SK-N-SH (cell line): Measurements from ENCODE around the gene POP5. TPM values are rescaled to one million over a fixed set of nuclear protein-coding genes. Genes with fewer than 3 reads are reported as not detected.
A peak's percentile ranks its signal among the peaks of the same experiment; 100 is the strongest.

Experiments
- CTCF ChIA-PET: fragments of 300-600, 350-600 bp; formaldehyde crosslinking; extraction: SDS; loops from one replicate; lab custom pipeline; 2021; lab: Yijun Ruan, JAX
- POLR2A ChIA-PET: fragments of 350-600 bp; sonication (Branson Sonifier 250); formaldehyde crosslinking; extraction: SDS; loops from one replicate; lab custom pipeline; 2020; ENCODE audit warnings: antibody characterized with exemption, inconsistent platforms; lab: Yijun Ruan, JAX
- DNase-seq: peaks from one replicate; pipeline ENCODE4 v3.0.0; 2012
- H2AFZ ChIP-seq: fragments of 200-600 bp; sonication (generic); 2 replicates; pipeline ENCODE4 v1.8.1; 2016; ENCODE audit warnings: antibody characterized with exemption, mild to moderate bottlenecking, low read depth
- H3F3A ChIP-seq: fragments of 200-600 bp; sonication (generic); replicated peaks from 2 replicates; pipeline ENCODE3; 2016; ENCODE audit warnings: antibody characterized with exemption, mild to moderate bottlenecking; ENCODE audit not compliant: insufficient read depth
- H3K27ac ChIP-seq, 2 experiments: fragments of 200-500 bp in 1 of 2; fragments of 200-600 bp in 1 of 2; sonication (Bioruptor generic) in 1 of 2; sonication (generic), shearing (Covaris generic) in 1 of 2; 2 replicates each; pipeline versions ENCODE4 v1.5.1 to v1.6.1; 2014 to 2016; ENCODE audit warnings: low read depth in 2 of 2, inconsistent platforms in 1 of 2, low read length in 1 of 2, mild to moderate bottlenecking in 1 of 2, mixed read lengths in 1 of 2
- H3K27me3 ChIP-seq: fragments of 200-600 bp; sonication (generic), shearing (Covaris generic); 2 replicates; pipeline ENCODE4 v1.6.1; 2016; ENCODE audit warnings: mixed run types; ENCODE audit not compliant: insufficient read depth
- H3K36me3 ChIP-seq, 2 experiments: fragments of 200-500 bp in 1 of 2; fragments of 200-600 bp in 1 of 2; sonication (Bioruptor generic) in 1 of 2; sonication (generic) in 1 of 2; replicated peaks in 1 of 2; 2 replicates each; pipeline versions ENCODE3 to v1.5.1; 2014 to 2016; ENCODE audit warnings: low read length in 1 of 2, mild to moderate bottlenecking in 1 of 2; ENCODE audit not compliant: insufficient read depth in 2 of 2, control insufficient read depth in 1 of 2
- H3K4me1 ChIP-seq, 2 experiments: fragments of 200-500 bp in 1 of 2; fragments of 200-600 bp in 1 of 2; sonication (Bioruptor generic) in 1 of 2; sonication (generic), shearing (Covaris generic) in 1 of 2; 2 replicates each; pipeline versions ENCODE4 v1.5.1 to v1.6.1; 2014 to 2016; ENCODE audit warnings: low read depth in 1 of 2, low read length in 1 of 2, mixed run types in 1 of 2; ENCODE audit not compliant: insufficient read depth in 2 of 2, control insufficient read depth in 1 of 2
- H3K4me2 ChIP-seq: fragments of 200-600 bp; sonication (generic), shearing (Covaris generic); 2 replicates; pipeline ENCODE4 v1.6.1; 2017; ENCODE audit warnings: mixed run types
- H3K4me3 ChIP-seq, 2 experiments: fragments of 200-500 bp in 1 of 2; fragments of 200-600 bp in 1 of 2; sonication (Bioruptor generic) in 1 of 2; sonication (generic), shearing (Covaris generic) in 1 of 2; 2 replicates each; pipeline versions ENCODE4 v1.5.1 to v1.8.1; 2014 to 2016; ENCODE audit warnings: low read depth in 2 of 2, inconsistent platforms in 1 of 2, low read length in 1 of 2, mild to moderate bottlenecking in 1 of 2, mixed read lengths in 1 of 2, moderate library complexity in 1 of 2
- H3K79me2 ChIP-seq: fragments of 200-600 bp; sonication (generic); 2 replicates; pipeline ENCODE4 v1.8.1; 2017; ENCODE audit warnings: mild to moderate bottlenecking; ENCODE audit not compliant: insufficient read depth
- H3K9ac ChIP-seq: fragments of 200-600 bp; sonication (generic); 2 replicates; pipeline ENCODE4 v1.6.1; 2017; ENCODE audit warnings: mixed run types
- H3K9me2 ChIP-seq: fragments of 200-600 bp; sonication (generic); 2 replicates; pipeline ENCODE4 v1.6.1; 2017; ENCODE audit warnings: mixed run types
- H3K9me3 ChIP-seq: fragments of 200-600 bp; sonication (generic); 2 replicates; pipeline ENCODE4 v1.6.1; 2017; ENCODE audit warnings: mixed run types, mild to moderate bottlenecking, moderate library complexity
- H4K20me1 ChIP-seq: fragments of 200-600 bp; sonication (generic); 2 replicates; pipeline ENCODE4 v1.6.1; 2017; ENCODE audit warnings: mild to moderate bottlenecking, mixed run types; ENCODE audit not compliant: insufficient read depth
- FOSL2 ChIP-seq: IDR thresholded peaks from 2 replicates; pipeline ENCODE4 v1.4.0; 2012; ENCODE audit warnings: low read depth, mild to moderate bottlenecking, moderate library complexity, borderline replicate concordance
- GATA2 ChIP-seq: sonication (generic); formaldehyde crosslinking; IDR thresholded peaks from 2 replicates; pipeline ENCODE4 v1.5.0; 2020; ENCODE audit warnings: mild to moderate bottlenecking, missing genetic modification reagents
- MEF2A ChIP-seq: IDR thresholded peaks from 2 replicates; pipeline ENCODE4 v1.4.0; 2012; ENCODE audit warnings: low read depth, borderline replicate concordance
- MXI1 ChIP-seq: IDR thresholded peaks from 2 replicates; pipeline ENCODE4 v1.6.1; 2012; ENCODE audit warnings: mild to moderate bottlenecking, low read depth, low read length, improper control_type of control experiment
- NRF1 ChIP-seq: IDR thresholded peaks from 2 replicates; pipeline ENCODE4 v1.6.1; 2012; ENCODE audit warnings: low read depth, mild to moderate bottlenecking, low read length
- POLR2AphosphoS5 ChIP-seq: IDR thresholded peaks from 2 replicates; pipeline ENCODE4 v1.6.1; 2012; ENCODE audit warnings: low read depth, low read length
- RAD21 ChIP-seq: IDR thresholded peaks from 2 replicates; pipeline ENCODE4 v1.6.1; 2012; ENCODE audit warnings: mild to moderate bottlenecking, low read length
- RCOR1 ChIP-seq: fragments of 150-350 bp; IDR thresholded peaks from 2 replicates; pipeline ENCODE4 v1.6.1; 2017; ENCODE audit warnings: antibody characterized with exemption, low read length
- SIN3A ChIP-seq: IDR thresholded peaks from 2 replicates; pipeline ENCODE4 v1.6.1; 2012; ENCODE audit warnings: low read depth, mild to moderate bottlenecking, low read length, moderate library complexity, borderline replicate concordance
- WGBS: methylation state at CpG from one replicate; pipeline ENCODE4 v1.1.6; 2017; ENCODE audit warnings: low lambda C conversion rate; 5-methylcytosine and 5-hydroxymethylcytosine counted together
- polyA plus RNA-seq, 3 experiments: library from polyadenylated mRNA; depleted of rRNA; stranded (reverse); fragments of >200 nt; gene quantifications; 2 replicates each; pipeline ENCODE4 v1.2.3, GENCODE V29; 2012
- TF ChIP-seq, protein P1 (sequence below): fragments of 200-600 bp; sonication (generic); IDR thresholded peaks from 2 replicates; pipeline ENCODE4 v1.6.1; 2017; ENCODE audit warnings: antibody characterized with exemption, mild to moderate bottlenecking, moderate library complexity
- TF ChIP-seq, protein P2 (sequence below): IDR thresholded peaks from 2 replicates; pipeline ENCODE4 v1.4.0; 2012; ENCODE audit warnings: low read depth, borderline replicate concordance
- TF ChIP-seq, protein P3 (sequence below): IDR thresholded peaks from 2 replicates; pipeline ENCODE4 v1.4.0; 2012; ENCODE audit warnings: low read depth

POP5 gene
- polyA plus RNA-seq, 1 of the 3 experiments (the other 2 are of a cell fraction) = 129 TPM

DNA sequence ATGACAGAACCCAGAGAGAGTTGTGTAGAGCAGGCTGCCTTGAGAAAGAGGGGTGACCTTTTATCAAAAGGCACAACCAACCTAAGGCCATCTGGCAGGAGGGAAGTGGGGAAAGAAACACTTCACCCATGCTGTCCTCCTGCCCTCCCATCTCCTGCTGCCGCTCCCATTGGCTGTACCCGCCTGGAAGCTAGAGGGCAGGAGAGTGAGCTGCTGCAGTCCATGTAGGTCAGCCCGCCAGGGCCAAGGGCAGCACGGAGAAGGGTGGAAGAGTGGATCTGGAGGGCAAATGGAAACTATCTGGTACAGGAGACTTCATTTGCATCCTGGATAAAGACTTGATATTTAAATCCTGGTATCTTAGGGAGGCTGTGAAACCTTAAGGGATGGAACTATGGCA lies 47.7 kb upstream of the POP5 start:
- ChIA-PET CTCF (interaction anchor here (0.6 to 12.3 kb wide), 5 partner anchors 9 to 343 kb away, joined by 3 to 94 read pairs (median 3); partner anchors contain the start of gene CABP1), POLR2A (no interaction called here)
- TF ChIP-seq RCOR1 = no peak
- peak; percentile 23; the same call in 1 of the 2 replicates for TF ChIP-seq RAD21
- no peak overlapping the region for H3K9ac ChIP-seq
- H3K36me3 ChIP-seq = no peaks in the 10 kb centered on the region
- H3K9me3 ChIP-seq = no peaks in the 10 kb centered on the region
- no peaks in the 10 kb centered on the region for H4K20me1 ChIP-seq
- no peaks in the 10 kb centered on the region for H3K27me3 ChIP-seq
- no peaks in the 10 kb centered on the region for H3K9me2 ChIP-seq
- peak; percentile 67 for DNase-seq
- no peak overlapping the region for H3K4me2 ChIP-seq
- no peaks in the 10 kb centered on the region for H3K79me2 ChIP-seq
- H3K4me3 ChIP-seq = no peak overlapping the region
- peaks cover 0 to 11% of the 10 kb centered on the region in 2 experiments; a peak in 1 of 4 replicates for H3K4me1 ChIP-seq
- 85% methylated on average over 4 of the region's 4 CpGs for WGBS
- H3F3A ChIP-seq = no peaks in the 10 kb centered on the region
- H3K27ac ChIP-seq = no peak overlapping the region
- H2AFZ ChIP-seq = no peak overlapping the region

DNA sequence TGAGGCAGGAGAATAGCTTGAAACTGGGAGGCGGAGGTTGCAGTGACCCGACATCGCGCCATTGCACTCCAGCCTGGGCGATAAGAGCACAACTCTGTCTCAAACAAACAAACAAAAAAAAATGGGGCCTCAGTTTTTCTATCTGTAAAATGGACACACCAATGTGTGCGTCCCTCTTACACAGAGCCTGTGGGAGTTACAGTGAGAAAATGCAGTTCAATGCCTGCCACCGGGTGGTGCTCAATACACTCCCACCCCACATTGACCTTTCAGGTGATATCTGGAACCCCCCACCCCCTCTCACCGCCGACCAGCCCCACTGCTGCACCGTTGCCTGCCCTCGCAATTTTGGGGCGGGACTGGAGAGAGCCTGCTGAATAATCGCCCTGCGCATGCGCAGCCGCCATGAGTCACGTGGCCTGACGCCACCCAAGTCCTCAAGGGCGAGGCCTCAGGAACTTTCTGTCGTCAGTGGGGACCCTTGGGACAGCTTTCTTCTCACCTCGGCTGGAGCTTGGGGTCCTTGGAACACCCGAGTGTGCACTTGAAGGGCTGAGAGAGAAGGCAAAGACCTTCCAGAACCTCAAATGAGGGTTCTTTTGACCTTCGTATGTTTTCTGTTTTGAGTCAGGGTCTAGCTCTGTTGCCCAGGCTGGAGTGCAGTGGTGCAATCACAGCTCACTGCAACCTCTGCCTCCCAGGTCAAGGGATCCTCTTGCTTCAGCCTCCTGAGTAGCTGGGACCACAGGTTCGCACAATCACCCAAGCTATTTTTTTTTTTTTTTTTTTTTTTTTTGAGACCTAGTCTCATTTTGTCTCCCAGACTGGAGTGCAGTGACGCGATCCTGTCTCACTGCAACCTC lies 44.6 kb upstream of the POP5 start:
- no peaks in the 10 kb centered on the region for H3K79me2 ChIP-seq
- WGBS = 85% methylated on average over 26 of the region's 26 CpGs
- no peaks in the 10 kb centered on the region for H3K27me3 ChIP-seq
- no peak overlapping the region for H3K9ac ChIP-seq
- TF ChIP-seq, protein P1, sequence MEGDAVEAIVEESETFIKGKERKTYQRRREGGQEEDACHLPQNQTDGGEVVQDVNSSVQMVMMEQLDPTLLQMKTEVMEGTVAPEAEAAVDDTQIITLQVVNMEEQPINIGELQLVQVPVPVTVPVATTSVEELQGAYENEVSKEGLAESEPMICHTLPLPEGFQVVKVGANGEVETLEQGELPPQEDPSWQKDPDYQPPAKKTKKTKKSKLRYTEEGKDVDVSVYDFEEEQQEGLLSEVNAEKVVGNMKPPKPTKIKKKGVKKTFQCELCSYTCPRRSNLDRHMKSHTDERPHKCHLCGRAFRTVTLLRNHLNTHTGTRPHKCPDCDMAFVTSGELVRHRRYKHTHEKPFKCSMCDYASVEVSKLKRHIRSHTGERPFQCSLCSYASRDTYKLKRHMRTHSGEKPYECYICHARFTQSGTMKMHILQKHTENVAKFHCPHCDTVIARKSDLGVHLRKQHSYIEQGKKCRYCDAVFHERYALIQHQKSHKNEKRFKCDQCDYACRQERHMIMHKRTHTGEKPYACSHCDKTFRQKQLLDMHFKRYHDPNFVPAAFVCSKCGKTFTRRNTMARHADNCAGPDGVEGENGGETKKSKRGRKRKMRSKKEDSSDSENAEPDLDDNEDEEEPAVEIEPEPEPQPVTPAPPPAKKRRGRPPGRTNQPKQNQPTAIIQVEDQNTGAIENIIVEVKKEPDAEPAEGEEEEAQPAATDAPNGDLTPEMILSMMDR = peak; percentile 31; the same call in 1 of the 2 replicates
- TF ChIP-seq NRF1 = no peak
- 0 out of 2 replicates have a peak, but pooled peaks have one; percentile 22 for TF ChIP-seq RAD21
- ChIA-PET CTCF (interaction anchor here (1.0 to 12.3 kb wide), 4 partner anchors 10 to 44 kb away, joined by 3 to 94 read pairs (median 4); no protein-coding TSS in a partner anchor), POLR2A (no interaction called here)
- H3K4me3 ChIP-seq = no peak overlapping the region
- no peaks in the 10 kb centered on the region for H3F3A ChIP-seq
- no peak overlapping the region for H3K27ac ChIP-seq
- no peak overlapping the region for H2AFZ ChIP-seq
- no peaks in the 10 kb centered on the region for H3K9me2 ChIP-seq
- no peaks in the 10 kb centered on the region for H3K9me3 ChIP-seq
- H3K4me2 ChIP-seq = no peak overlapping the region
- no peaks in the 10 kb centered on the region for H4K20me1 ChIP-seq
- no peaks in the 10 kb centered on the region for H3K36me3 ChIP-seq
- DNase-seq = peak; percentile 55
- H3K4me1 ChIP-seq = peaks cover 0 to 11% of the 10 kb centered on the region in 2 experiments; a peak in 1 of 4 replicates

DNA sequence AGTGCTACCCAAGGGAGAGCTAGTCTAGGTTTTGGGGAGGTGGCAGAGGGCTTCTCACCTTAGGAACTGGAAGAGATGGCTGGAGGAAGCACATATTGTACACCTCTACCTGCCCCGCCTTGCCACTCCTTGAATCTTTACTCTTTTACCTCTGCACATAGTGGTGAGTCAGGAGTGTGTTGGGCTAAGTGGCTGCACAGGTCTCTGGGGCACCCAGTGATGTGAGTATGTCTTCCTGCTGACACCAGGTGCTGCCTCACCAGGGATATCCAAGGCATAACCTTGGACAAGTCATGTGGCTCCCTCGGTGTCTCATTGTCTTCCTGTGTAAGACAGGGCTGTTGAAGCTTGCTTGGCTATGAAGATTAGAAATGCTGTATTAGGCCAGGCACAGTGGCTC lies 39.4 kb upstream of the POP5 start:
- Histone ChIP-seq H3K9ac (no peak overlapping the region), H3K36me3 (no peaks in the 10 kb centered on the region), H3F3A (no peaks in the 10 kb centered on the region), H3K27me3 (peaks cover 16% of the 10 kb centered on the region; the same call in 1 of the 2 replicates), H3K4me3 (no peak overlapping the region), H3K27ac (no peak overlapping the region), H4K20me1 (no peaks in the 10 kb centered on the region), H3K9me2 (no peaks in the 10 kb centered on the region), H2AFZ (no peak overlapping the region), H3K4me2 (no peak overlapping the region), H3K79me2 (no peaks in the 10 kb centered on the region), H3K4me1 (no peaks in the 10 kb centered on the region), H3K9me3 (no peaks in the 10 kb centered on the region)
- ChIA-PET CTCF (interaction anchor here (1.2 kb wide), 1 partner anchor 28 kb away, joined by 6 read pairs; no protein-coding TSS in a partner anchor), POLR2A (no interaction called here)
- DNase-seq = no peak
- WGBS = 43% methylated on average over 1 of the region's 2 CpGs
- TF ChIP-seq MXI1 = no peak
- TF ChIP-seq RAD21 = no peak
- TF ChIP-seq RCOR1 = no peak
- no peak for TF ChIP-seq MEF2A
- no peak for TF ChIP-seq POLR2AphosphoS5
- TF ChIP-seq GATA2 (CRISPR knock-in tag) = no peak
- no peak for TF ChIP-seq FOSL2
- TF ChIP-seq, protein P2, sequence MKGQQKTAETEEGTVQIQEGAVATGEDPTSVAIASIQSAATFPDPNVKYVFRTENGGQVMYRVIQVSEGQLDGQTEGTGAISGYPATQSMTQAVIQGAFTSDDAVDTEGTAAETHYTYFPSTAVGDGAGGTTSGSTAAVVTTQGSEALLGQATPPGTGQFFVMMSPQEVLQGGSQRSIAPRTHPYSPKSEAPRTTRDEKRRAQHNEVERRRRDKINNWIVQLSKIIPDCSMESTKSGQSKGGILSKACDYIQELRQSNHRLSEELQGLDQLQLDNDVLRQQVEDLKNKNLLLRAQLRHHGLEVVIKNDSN = no peak
- TF ChIP-seq SIN3A = no peak
- TF ChIP-seq, protein P3, sequence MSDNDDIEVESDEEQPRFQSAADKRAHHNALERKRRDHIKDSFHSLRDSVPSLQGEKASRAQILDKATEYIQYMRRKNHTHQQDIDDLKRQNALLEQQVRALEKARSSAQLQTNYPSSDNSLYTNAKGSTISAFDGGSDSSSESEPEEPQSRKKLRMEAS = no peak
- TF ChIP-seq NRF1 = no peak
- TF ChIP-seq, protein P1 = no peak
